ENCODE results near the gene ARID1B. TPM values are rescaled to one million over a fixed set of nuclear protein-coding genes. Genes with fewer than 3 reads are reported as not detected.

The ARID1B gene
- total and polyA plus RNA-seq, 2 experiments from 2014 or later = 32.9 to 67.0 TPM

GRCh38 chr6:156911581-156911980 lies 134.4 kb downstream of the ARID1B start:
- no peak overlapping the region for H3K4me3 ChIP-seq
- no peak overlapping the region for H3K4me2 ChIP-seq
- H3K36me3 ChIP-seq (replicated peaks; ENCODE audit: insufficient read depth, low read depth) = no peaks in the 10 kb centered on the region
- H3K27me3 ChIP-seq = no peaks in the 10 kb centered on the region
- H3K9me2 ChIP-seq (replicated peaks; ENCODE audit: insufficient read depth) = no peaks in the 10 kb centered on the region
- no peak overlapping the region for H2AFZ ChIP-seq
- H3K4me1 ChIP-seq (ENCODE audit: insufficient read depth) = no peaks in the 10 kb centered on the region
- no peak for DNase-seq (ENCODE audit: low spot score)
- H3K9me3 ChIP-seq (ENCODE audit: low read depth) = no peaks in the 10 kb centered on the region
- TF ChIP-seq EZH2phosphoT487 (IDR thresholded peaks at IDR 0.05; ENCODE audit: low read depth, severe bottlenecking, unreplicated experiment) (no peak), EZH2 (IDR thresholded peaks at IDR 0.05; ENCODE audit: borderline replicate concordance) (no peak), CTCF (IDR thresholded peaks at IDR 0.05; ENCODE audit: poor library complexity) (no peak)
- WGBS (ENCODE audit: low lambda C conversion rate, missing lambda C conversion rate) = 86% methylated on average over 2 of the region's 2 CpGs
- peaks cover 16% of the 10 kb centered on the region for H4K20me1 ChIP-seq (ENCODE audit: insufficient read depth, poor library complexity, severe bottlenecking)
- H3K27ac ChIP-seq = no peak overlapping the region
- peaks cover 78% of the 10 kb centered on the region for H3K79me2 ChIP-seq

DNA sequence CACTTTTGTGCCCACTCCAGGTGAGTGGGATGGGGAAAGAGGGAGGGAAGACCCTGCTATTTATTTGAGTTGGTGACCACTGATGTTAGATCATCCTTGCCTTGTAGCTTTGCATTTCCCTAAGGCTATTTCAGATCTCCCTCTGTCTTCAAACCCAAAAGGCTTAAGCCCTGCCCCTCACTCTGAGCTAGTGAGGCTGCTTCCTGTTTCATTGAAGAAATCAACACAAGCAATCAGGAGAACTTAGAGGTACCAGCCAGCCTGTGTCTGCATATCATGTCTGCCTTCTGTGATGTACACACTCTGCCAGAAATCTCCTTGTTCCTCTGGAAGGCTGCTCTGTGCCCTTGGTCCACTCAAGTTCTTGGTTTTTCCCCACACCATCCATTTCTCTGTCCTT lies 135.3 kb downstream of the ARID1B start:
- H3K9me3 ChIP-seq (ENCODE audit: low read depth) = no peaks in the 10 kb centered on the region
- TF ChIP-seq EZH2 (IDR thresholded peaks at IDR 0.05; ENCODE audit: borderline replicate concordance) (no peak), CTCF (IDR thresholded peaks at IDR 0.05; ENCODE audit: poor library complexity) (no peak), EZH2phosphoT487 (IDR thresholded peaks at IDR 0.05; ENCODE audit: low read depth, severe bottlenecking, unreplicated experiment) (no peak)
- no peak overlapping the region for H3K4me2 ChIP-seq
- H3K36me3 ChIP-seq (replicated peaks; ENCODE audit: insufficient read depth, low read depth) = no peaks in the 10 kb centered on the region
- H4K20me1 ChIP-seq (ENCODE audit: insufficient read depth, poor library complexity, severe bottlenecking) = peaks cover 16% of the 10 kb centered on the region
- no peak overlapping the region for H2AFZ ChIP-seq
- H3K4me1 ChIP-seq (ENCODE audit: insufficient read depth) = no peaks in the 10 kb centered on the region
- no peak for DNase-seq (ENCODE audit: low spot score)
- no peaks in the 10 kb centered on the region for H3K9me2 ChIP-seq (replicated peaks; ENCODE audit: insufficient read depth)
- no peak overlapping the region for H3K27ac ChIP-seq
- H3K4me3 ChIP-seq = no peak overlapping the region
- peaks cover 76% of the 10 kb centered on the region for H3K79me2 ChIP-seq
- H3K27me3 ChIP-seq = no peaks in the 10 kb centered on the region

DNA sequence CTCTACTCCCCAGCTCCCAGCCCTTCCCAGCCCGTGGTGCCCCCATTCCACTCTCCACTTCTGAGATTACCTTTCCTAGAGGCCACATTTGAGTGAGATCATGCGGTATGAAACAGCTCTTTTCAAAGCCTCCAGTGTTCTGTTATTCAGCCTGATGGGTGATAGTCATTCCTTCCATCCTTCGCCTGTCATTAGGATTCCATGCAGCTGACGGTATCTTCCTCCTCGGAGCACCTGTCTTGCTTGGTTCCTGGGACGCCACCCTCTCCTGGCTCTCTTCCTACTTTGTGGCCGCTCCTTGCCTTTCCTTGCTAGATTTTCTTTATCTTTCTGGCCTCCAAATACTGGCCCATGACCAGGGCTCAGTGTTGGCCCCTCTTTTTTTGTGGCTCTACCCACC lies 137.0 kb downstream of the ARID1B start:
- Histone ChIP-seq H3K4me1 (ENCODE audit: insufficient read depth) (no peaks in the 10 kb centered on the region), H4K20me1 (ENCODE audit: insufficient read depth, poor library complexity, severe bottlenecking) (peaks cover 21% of the 10 kb centered on the region), H3K4me3 (no peak overlapping the region), H3K27me3 (no peaks in the 10 kb centered on the region), H3K9me3 (ENCODE audit: low read depth) (no peaks in the 10 kb centered on the region), H3K36me3 (replicated peaks; ENCODE audit: insufficient read depth, low read depth) (no peaks in the 10 kb centered on the region), H3K9me2 (replicated peaks; ENCODE audit: insufficient read depth) (no peaks in the 10 kb centered on the region), H3K79me2 (peaks cover 75% of the 10 kb centered on the region), H3K27ac (no peak overlapping the region), H3K4me2 (no peak overlapping the region), H2AFZ (no peak overlapping the region)
- no peak for DNase-seq (ENCODE audit: low spot score)
- TF ChIP-seq EZH2phosphoT487 (IDR thresholded peaks at IDR 0.05; ENCODE audit: low read depth, severe bottlenecking, unreplicated experiment) = no peak
- TF ChIP-seq CTCF (IDR thresholded peaks at IDR 0.05; ENCODE audit: poor library complexity) = no peak
- TF ChIP-seq EZH2 (IDR thresholded peaks at IDR 0.05; ENCODE audit: borderline replicate concordance) = no peak
- WGBS (ENCODE audit: low lambda C conversion rate, missing lambda C conversion rate) = 97% methylated on average over 7 of the region's 7 CpGs
